Measurements from ENCODE around the gene C4BPA. TPM values are rescaled to one million over a fixed set of nuclear protein-coding genes. Genes with fewer than 3 reads are reported as not detected.
A peak's percentile ranks its signal among the peaks of the same experiment; 100 is the strongest.

C4BPA gene
- total RNA-seq (2022), result 10.6 and 12.7 TPM in 2 replicates
- Bru-seq, nascent RNA, result percentile 53 among the genes with signal in this experiment
- percentile 45 among the genes with signal in this experiment for BruChase-seq, experiment 1, labeled RNA remaining after a 2-hour chase
- BruChase-seq, experiment 2, labeled RNA remaining after a 6-hour chase, result percentile 51 among the genes with signal in this experiment
- long read RNA-seq, transcript C4BPA-201 (12 exons, 2,243 nt), result major isoform, 12 of 23 reads
- long read RNA-seq, partial matches to known transcripts, result 3 of 23 reads
- long read RNA-seq, other reads (novel, unspliced or antisense), result 8 of 23 reads

DNA sequence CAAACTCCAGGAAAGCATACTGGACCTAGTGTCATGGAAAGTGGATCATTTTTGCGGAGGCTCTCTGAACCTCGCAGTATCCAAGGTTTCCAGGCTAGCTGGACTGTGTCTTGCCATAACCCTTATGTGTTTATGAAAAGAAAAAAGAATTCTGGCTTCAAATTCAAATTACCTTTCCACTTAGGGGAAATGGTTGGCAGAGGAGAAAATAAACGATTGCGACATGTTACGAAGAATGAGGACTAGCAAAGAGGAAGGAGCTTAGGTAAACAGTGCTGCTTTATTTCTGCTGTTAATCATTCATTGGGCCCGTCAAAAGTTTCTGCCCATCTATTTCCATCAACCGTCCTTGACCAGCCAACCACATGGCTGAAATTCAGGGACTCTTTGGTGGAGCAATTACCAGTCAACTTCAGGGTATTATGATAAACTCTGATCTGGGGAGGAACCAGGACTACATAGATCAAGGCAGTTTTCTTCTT is at the start of gene C4BPA:
Gene C4BPA, plus strand, starts transcription at position 342 of the 482 bp plus-strand sequence. CDS start 8,793 bp downstream, outside the sequence.
- H3K4me1 Mint-ChIP-seq (ENCODE audit: low read depth, unreplicated experiment), result peaks cover 30% of the 10 kb centered on the region
- DNase-seq, result peak; percentile 46 to 54
- no TSS peak for BruUV-seq (replicated peaks)

DNA sequence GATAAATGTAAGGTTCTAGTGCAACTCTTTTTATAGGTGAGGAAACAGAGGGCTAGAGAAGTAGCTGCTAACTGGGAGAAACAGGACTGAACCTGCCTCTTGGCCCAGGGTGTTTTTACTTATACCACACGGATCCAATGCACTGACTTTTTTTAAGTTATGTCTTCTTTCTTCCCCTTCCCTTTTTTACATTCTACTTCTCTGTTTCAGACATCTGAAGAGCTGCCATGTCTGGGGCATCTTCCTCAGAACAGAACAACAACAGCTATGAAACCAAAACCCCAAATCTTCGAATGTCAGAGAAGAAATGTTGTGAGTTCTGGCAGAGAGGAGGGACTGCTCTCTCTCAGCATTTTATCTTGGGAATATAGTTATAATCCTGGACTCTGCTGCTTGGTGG is 49.5 kb upstream of the C4BPA start:
- intact Hi-C loops (cut with micrococcal nuclease; ENCODE audit: unreplicated experiment), result no loop called here
- no peaks in the 10 kb centered on the region for H3K9me3 Mint-ChIP-seq (ENCODE audit: unreplicated experiment)
- peaks cover 4% of the 10 kb centered on the region for H3K4me1 ChIP-seq
- no TSS peak for BruUV-seq (replicated peaks)
- H3K27me3 ChIP-seq (replicated peaks; ENCODE audit: control insufficient read depth, insufficient read depth, low read length), result no peaks in the 10 kb centered on the region
- peak overlapping the region; percentile 94 for H3K4me3 Mint-ChIP-seq (ENCODE audit: unreplicated experiment)
- H3K27ac Mint-ChIP-seq (ENCODE audit: unreplicated experiment), result no peak overlapping the region
- H3K4me1 Mint-ChIP-seq (ENCODE audit: low read depth, unreplicated experiment), result peaks cover 15% of the 10 kb centered on the region
- DNase-seq, result no peak
- POLR2A ChIA-PET, result no interaction called here
- TF ChIP-seq, protein P1, sequence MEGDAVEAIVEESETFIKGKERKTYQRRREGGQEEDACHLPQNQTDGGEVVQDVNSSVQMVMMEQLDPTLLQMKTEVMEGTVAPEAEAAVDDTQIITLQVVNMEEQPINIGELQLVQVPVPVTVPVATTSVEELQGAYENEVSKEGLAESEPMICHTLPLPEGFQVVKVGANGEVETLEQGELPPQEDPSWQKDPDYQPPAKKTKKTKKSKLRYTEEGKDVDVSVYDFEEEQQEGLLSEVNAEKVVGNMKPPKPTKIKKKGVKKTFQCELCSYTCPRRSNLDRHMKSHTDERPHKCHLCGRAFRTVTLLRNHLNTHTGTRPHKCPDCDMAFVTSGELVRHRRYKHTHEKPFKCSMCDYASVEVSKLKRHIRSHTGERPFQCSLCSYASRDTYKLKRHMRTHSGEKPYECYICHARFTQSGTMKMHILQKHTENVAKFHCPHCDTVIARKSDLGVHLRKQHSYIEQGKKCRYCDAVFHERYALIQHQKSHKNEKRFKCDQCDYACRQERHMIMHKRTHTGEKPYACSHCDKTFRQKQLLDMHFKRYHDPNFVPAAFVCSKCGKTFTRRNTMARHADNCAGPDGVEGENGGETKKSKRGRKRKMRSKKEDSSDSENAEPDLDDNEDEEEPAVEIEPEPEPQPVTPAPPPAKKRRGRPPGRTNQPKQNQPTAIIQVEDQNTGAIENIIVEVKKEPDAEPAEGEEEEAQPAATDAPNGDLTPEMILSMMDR (IDR thresholded peaks at IDR 0.05; ENCODE audit: insufficient read depth in 1 of 2, low read depth in 1 of 2, low read length in 1 of 2, severe bottlenecking in 1 of 2, unreplicated experiment in 1 of 2), result no peak
- H3K4me3 ChIP-seq (ENCODE audit: low read depth, low read length), result no peak overlapping the region
- CTCF ChIA-PET, result no interaction called here
- H3K36me3 ChIP-seq (ENCODE audit: control insufficient read depth, insufficient read depth, low read length), result no peaks in the 10 kb centered on the region
- no peaks in the 10 kb centered on the region for H3K9me3 ChIP-seq
- no peaks in the 10 kb centered on the region for H3K27me3 Mint-ChIP-seq (ENCODE audit: insufficient read depth, unreplicated experiment)
- peaks cover 13% of the 10 kb centered on the region for H3K36me3 Mint-ChIP-seq (ENCODE audit: insufficient read depth, unreplicated experiment)

More for the DNA sequence above, at the start of gene C4BPA:
- Mint-ChIP-seq H3K4me3 (ENCODE audit: unreplicated experiment) (peak within 1 kb of the TSS; percentile 42), H3K9me3 (ENCODE audit: unreplicated experiment) (peaks cover 30% of the 10 kb centered on the region), H3K27me3 (ENCODE audit: insufficient read depth, unreplicated experiment) (no peaks in the 10 kb centered on the region), H3K36me3 (ENCODE audit: insufficient read depth, unreplicated experiment) (peaks cover 16% of the 10 kb centered on the region), H3K27ac (ENCODE audit: unreplicated experiment) (peak within 1 kb of the TSS; percentile 34)
- Histone ChIP-seq H3K27me3 (replicated peaks; ENCODE audit: control insufficient read depth, insufficient read depth, low read length) (no peaks in the 10 kb centered on the region), H3K9me3 (0 out of 2 replicates have a peak, but pooled peaks cover 10% of the 10 kb centered on the region), H3K4me1 (peaks cover 27% of the 10 kb centered on the region), H3K4me3 (ENCODE audit: low read depth, low read length) (no peak within 1 kb of the TSS), H3K36me3 (ENCODE audit: control insufficient read depth, insufficient read depth, low read length) (no peaks in the 10 kb centered on the region)
- ChIA-PET POLR2A (no interaction called here), CTCF (interaction anchor here (1.0 kb wide), 1 partner anchor 19 kb away, joined by 3 read pairs; no protein-coding TSS in a partner anchor)
- TF ChIP-seq, protein P1 (IDR thresholded peaks at IDR 0.05; ENCODE audit: insufficient read depth in 1 of 2, low read depth in 1 of 2, low read length in 1 of 2, severe bottlenecking in 1 of 2, unreplicated experiment in 1 of 2), result no peak
- intact Hi-C loops (cut with micrococcal nuclease; ENCODE audit: unreplicated experiment), result loop anchor here (2.0 kb wide), 1 partner anchor 15 kb away; the partner anchor contains the start of gene C4BPB

DNA sequence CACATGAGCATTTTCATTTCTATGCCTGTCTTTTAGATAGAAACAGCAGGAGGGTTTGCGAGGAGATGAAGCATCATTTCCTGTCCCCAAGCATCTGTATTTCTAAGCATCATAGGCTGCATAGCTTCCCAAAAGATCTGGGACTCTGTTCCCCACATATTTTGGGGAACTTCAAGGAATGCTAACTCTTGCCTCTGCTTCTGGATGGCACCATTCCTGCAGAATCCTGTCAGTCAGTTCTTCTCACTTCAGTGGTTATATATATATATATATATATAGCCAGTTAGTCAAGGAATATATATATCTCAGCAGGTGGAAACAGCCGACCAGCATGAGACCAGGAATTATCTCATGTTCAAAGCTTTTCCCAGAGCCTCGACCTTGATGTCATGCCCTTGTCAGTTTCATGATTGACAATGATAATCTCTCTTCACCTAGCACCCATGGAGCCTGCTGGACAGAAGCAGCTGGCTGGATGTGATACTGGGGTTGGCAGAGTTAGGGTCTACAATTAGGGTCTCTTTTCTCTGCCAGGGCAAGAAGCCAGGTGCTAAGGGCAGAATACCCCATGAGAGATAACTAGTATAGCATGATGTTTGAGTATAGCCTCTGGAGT is 48.5 kb upstream of the C4BPA start:
- H3K36me3 ChIP-seq (ENCODE audit: control insufficient read depth, insufficient read depth, low read length), result no peaks in the 10 kb centered on the region
- intact Hi-C loops (cut with micrococcal nuclease; ENCODE audit: unreplicated experiment), result no loop called here
- TF ChIP-seq, protein P1 (IDR thresholded peaks at IDR 0.05; ENCODE audit: insufficient read depth in 1 of 2, low read depth in 1 of 2, low read length in 1 of 2, severe bottlenecking in 1 of 2, unreplicated experiment in 1 of 2), result no peak
- no peak for DNase-seq
- Mint-ChIP-seq H3K27ac (ENCODE audit: unreplicated experiment) (no peak overlapping the region), H3K27me3 (ENCODE audit: insufficient read depth, unreplicated experiment) (no peaks in the 10 kb centered on the region), H3K4me3 (ENCODE audit: unreplicated experiment) (peak overlapping the region; percentile 19), H3K4me1 (ENCODE audit: low read depth, unreplicated experiment) (peaks cover 15% of the 10 kb centered on the region), H3K36me3 (ENCODE audit: insufficient read depth, unreplicated experiment) (peaks cover 6% of the 10 kb centered on the region), H3K9me3 (ENCODE audit: unreplicated experiment) (no peaks in the 10 kb centered on the region)
- no TSS peak for BruUV-seq (replicated peaks)
- ChIA-PET POLR2A (no interaction called here), CTCF (no interaction called here)
- no peaks in the 10 kb centered on the region for H3K9me3 ChIP-seq
- peaks cover 4% of the 10 kb centered on the region; the same call in 1 of the 2 replicates for H3K4me1 ChIP-seq
- H3K27me3 ChIP-seq (replicated peaks; ENCODE audit: control insufficient read depth, insufficient read depth, low read length), result no peaks in the 10 kb centered on the region
- H3K4me3 ChIP-seq (ENCODE audit: low read depth, low read length), result no peak overlapping the region
